Epithelial cell of esophagus (primary cell): Measurements from ENCODE around the gene NLGN1.

Experiments used
- DNase-seq: peaks from one replicate; pipeline ENCODE4 v3.0.0; 2010; ENCODE audit warnings: low read depth
- H3K4me3 ChIP-seq: 2 replicates; pipeline ENCODE4 v1.5.1; 2011; ENCODE audit warnings: mild to moderate bottlenecking, low read length, control low read depth
- CTCF ChIP-seq: IDR thresholded peaks from 2 replicates; pipeline ENCODE4 v1.5.1; 2011; ENCODE audit warnings: low read depth, mild to moderate bottlenecking, low read length, control low read depth, inconsistent platforms; ENCODE audit not compliant: insufficient read depth; ENCODE audit errors: missing control alignments

The NLGN1 gene

GRCh38 chr3:174035328-174035886 lies 637.9 kb downstream of the NLGN1 start:
- no peak for TF ChIP-seq CTCF
- DNase-seq: peak; percentile 4
- no peak overlapping the region for H3K4me3 ChIP-seq

GRCh38 chr3:174046311-174046710 lies 648.8 kb downstream of the NLGN1 start:
- no peak overlapping the region for H3K4me3 ChIP-seq
- no peak for DNase-seq
- no peak for TF ChIP-seq CTCF

GRCh38 chr3:174049472-174049871 lies 651.9 kb downstream of the NLGN1 start:
- TF ChIP-seq CTCF: no peak
- DNase-seq: no peak
- H3K4me3 ChIP-seq: no peak overlapping the region

- no peak overlapping the region for H3K4me3 ChIP-seq
- DNase-seq: no peak
- no peak for TF ChIP-seq CTCF
Observed at GRCh38 chr3:174051191-174051590, 653.6 kb downstream of the NLGN1 start.

- no peak for DNase-seq
- no peak overlapping the region for H3K4me3 ChIP-seq
- TF ChIP-seq CTCF: no peak
Observed at GRCh38 chr3:174058804-174059203, 661.3 kb downstream of the NLGN1 start.

GRCh38 chr3:174060431-174060830 lies 662.9 kb downstream of the NLGN1 start:
- no peak for TF ChIP-seq CTCF
- H3K4me3 ChIP-seq: no peak overlapping the region
- no peak for DNase-seq

GRCh38 chr3:174061162-174061561 lies 663.6 kb downstream of the NLGN1 start:
- DNase-seq: no peak
- no peak for TF ChIP-seq CTCF
- H3K4me3 ChIP-seq: no peak overlapping the region
